HG02973 (cell line): ENCODE results near the gene NLRP5.
"Not testable (repeated sequence)": the region's sequence is repeated elsewhere in the genome, so short reads cannot be mapped to it uniquely, and the experiment has no call there.

Source experiments
- ATAC-seq: cut with Tn5 transposase; IDR thresholded peaks from one replicate; pipeline ENCODE4 v1.9.1; 2021; ENCODE audit warnings: moderate library complexity; ENCODE audit not compliant: unreplicated experiment

Gene NLRP5

GRCh38 chr19:56098237-56098636, 111.7 kb downstream of the NLRP5 start:
- not testable (repeated sequence) for ATAC-seq

- ATAC-seq: no peak
These were observed 112.4 kb downstream of the NLRP5 start for GRCh38 chr19:56098731-56099568.

- ATAC-seq: no peak
These were observed 113.3 kb downstream of the NLRP5 start for GRCh38 chr19:56099638-56100539.

GRCh38 chr19:56101095-56101494, 114.5 kb downstream of the NLRP5 start:
- no peak for ATAC-seq

GRCh38 chr19:56101746-56102535, 115.4 kb downstream of the NLRP5 start:
- no peak for ATAC-seq

- no peak for ATAC-seq
These were observed 116.5 kb downstream of the NLRP5 start for GRCh38 chr19:56103027-56103614.

- ATAC-seq: no peak
These were observed 117.8 kb downstream of the NLRP5 start for GRCh38 chr19:56104423-56104822.

GRCh38 chr19:56105090-56105701, 118.6 kb downstream of the NLRP5 start:
- no peak for ATAC-seq

GRCh38 chr19:56105831-56106396, 119.3 kb downstream of the NLRP5 start:
- ATAC-seq: not testable (repeated sequence)

GRCh38 chr19:56106397-56106849, 119.8 kb downstream of the NLRP5 start:
- no peak for ATAC-seq

- ATAC-seq: no peak
These were observed 120.4 kb downstream of the NLRP5 start for GRCh38 chr19:56106993-56107392.

GRCh38 chr19:56107626-56108351, 121.2 kb downstream of the NLRP5 start:
- ATAC-seq: no peak

- ATAC-seq: no peak
These were observed 122.0 kb downstream of the NLRP5 start for GRCh38 chr19:56108447-56109195.

- ATAC-seq: no peak
These were observed 122.7 kb downstream of the NLRP5 start for GRCh38 chr19:56109226-56109625.

GRCh38 chr19:56110515-56111448, 124.2 kb downstream of the NLRP5 start:
- no peak for ATAC-seq
